ENCODE results near the gene PADI4. TPM values are rescaled to one million over a fixed set of nuclear protein-coding genes. Genes with fewer than 3 reads are reported as not detected.

Gene PADI4
- total RNA-seq, 1 experiment from 2014 or later = not detected

DNA sequence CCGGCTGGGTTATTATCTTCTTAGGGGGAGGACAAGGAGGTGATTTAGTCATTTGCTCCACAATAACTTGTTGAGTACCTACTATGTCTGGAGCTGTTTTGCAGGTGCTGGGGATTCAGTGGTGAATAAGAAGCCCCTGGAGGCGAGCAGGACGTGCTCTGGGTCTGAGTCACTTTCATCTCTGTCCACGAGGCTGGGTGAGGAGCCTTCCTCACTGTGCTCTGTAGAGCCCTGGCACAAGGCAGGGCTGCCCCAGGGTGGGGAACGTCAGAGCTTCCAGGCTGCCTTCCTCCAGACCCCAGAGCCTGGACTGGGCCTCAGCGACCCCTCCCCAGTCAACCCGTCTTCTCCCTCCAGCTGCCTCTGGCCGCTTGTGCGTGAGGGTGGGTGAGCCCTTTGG is 61.5 kb downstream of the PADI4 start:
- H3K9me3 ChIP-seq (ENCODE audit: control insufficient read depth, insufficient read depth, low read depth, low read length) = no peaks in the 10 kb centered on the region
- peaks cover 4% of the 10 kb centered on the region for H3K4me1 ChIP-seq (ENCODE audit: control insufficient read depth, insufficient read depth, low read length)
- no peak for TF ChIP-seq SIN3A (IDR thresholded peaks at IDR 0.05; ENCODE audit: borderline replicate concordance, insufficient read depth, low read depth, low read length)
- TF ChIP-seq, protein P1, sequence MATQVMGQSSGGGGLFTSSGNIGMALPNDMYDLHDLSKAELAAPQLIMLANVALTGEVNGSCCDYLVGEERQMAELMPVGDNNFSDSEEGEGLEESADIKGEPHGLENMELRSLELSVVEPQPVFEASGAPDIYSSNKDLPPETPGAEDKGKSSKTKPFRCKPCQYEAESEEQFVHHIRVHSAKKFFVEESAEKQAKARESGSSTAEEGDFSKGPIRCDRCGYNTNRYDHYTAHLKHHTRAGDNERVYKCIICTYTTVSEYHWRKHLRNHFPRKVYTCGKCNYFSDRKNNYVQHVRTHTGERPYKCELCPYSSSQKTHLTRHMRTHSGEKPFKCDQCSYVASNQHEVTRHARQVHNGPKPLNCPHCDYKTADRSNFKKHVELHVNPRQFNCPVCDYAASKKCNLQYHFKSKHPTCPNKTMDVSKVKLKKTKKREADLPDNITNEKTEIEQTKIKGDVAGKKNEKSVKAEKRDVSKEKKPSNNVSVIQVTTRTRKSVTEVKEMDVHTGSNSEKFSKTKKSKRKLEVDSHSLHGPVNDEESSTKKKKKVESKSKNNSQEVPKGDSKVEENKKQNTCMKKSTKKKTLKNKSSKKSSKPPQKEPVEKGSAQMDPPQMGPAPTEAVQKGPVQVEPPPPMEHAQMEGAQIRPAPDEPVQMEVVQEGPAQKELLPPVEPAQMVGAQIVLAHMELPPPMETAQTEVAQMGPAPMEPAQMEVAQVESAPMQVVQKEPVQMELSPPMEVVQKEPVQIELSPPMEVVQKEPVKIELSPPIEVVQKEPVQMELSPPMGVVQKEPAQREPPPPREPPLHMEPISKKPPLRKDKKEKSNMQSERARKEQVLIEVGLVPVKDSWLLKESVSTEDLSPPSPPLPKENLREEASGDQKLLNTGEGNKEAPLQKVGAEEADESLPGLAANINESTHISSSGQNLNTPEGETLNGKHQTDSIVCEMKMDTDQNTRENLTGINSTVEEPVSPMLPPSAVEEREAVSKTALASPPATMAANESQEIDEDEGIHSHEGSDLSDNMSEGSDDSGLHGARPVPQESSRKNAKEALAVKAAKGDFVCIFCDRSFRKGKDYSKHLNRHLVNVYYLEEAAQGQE (IDR thresholded peaks at IDR 0.05; ENCODE audit: insufficient read depth in 1 of 2, low read depth in 2 of 2, low read length in 1 of 2) = no peak
- TF ChIP-seq, protein P2, sequence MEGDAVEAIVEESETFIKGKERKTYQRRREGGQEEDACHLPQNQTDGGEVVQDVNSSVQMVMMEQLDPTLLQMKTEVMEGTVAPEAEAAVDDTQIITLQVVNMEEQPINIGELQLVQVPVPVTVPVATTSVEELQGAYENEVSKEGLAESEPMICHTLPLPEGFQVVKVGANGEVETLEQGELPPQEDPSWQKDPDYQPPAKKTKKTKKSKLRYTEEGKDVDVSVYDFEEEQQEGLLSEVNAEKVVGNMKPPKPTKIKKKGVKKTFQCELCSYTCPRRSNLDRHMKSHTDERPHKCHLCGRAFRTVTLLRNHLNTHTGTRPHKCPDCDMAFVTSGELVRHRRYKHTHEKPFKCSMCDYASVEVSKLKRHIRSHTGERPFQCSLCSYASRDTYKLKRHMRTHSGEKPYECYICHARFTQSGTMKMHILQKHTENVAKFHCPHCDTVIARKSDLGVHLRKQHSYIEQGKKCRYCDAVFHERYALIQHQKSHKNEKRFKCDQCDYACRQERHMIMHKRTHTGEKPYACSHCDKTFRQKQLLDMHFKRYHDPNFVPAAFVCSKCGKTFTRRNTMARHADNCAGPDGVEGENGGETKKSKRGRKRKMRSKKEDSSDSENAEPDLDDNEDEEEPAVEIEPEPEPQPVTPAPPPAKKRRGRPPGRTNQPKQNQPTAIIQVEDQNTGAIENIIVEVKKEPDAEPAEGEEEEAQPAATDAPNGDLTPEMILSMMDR (IDR thresholded peaks at IDR 0.05) = no peak
- TF ChIP-seq TCF7L2 (IDR thresholded peaks at IDR 0.05; ENCODE audit: low read depth, low read length) = no peak
- no peak for TF ChIP-seq POLR2AphosphoS5 (IDR thresholded peaks at IDR 0.05; ENCODE audit: low read depth, low read length)
- H3K27me3 ChIP-seq (ENCODE audit: control insufficient read depth, insufficient read depth, low read length) = no peaks in the 10 kb centered on the region
- ChIA-PET CTCF (no interaction called here), POLR2A (no interaction called here)
- ATAC-seq (peak; percentile 77), DNase-seq (ENCODE audit: low read depth, low spot score) (no peak)
- H3K36me3 ChIP-seq (ENCODE audit: control insufficient read depth, insufficient read depth, low read length) = no peaks in the 10 kb centered on the region
- intact Hi-C loops (cut with micrococcal nuclease; ENCODE audit: unreplicated experiment) (no loop called here), in situ Hi-C loops (cut with HindIII; ENCODE audit: low pct_unique_long_range_greater_than_20kb, low sequenced_read_pairs) (no loop called here)
- no TSS peak for BruUV-seq (replicated peaks)
- H3K4me3 ChIP-seq (ENCODE audit: low read depth in 2 of 2, low read length in 2 of 2) = no peak overlapping the region
- H3K27ac ChIP-seq (ENCODE audit: low read length) = no peak overlapping the region

DNA sequence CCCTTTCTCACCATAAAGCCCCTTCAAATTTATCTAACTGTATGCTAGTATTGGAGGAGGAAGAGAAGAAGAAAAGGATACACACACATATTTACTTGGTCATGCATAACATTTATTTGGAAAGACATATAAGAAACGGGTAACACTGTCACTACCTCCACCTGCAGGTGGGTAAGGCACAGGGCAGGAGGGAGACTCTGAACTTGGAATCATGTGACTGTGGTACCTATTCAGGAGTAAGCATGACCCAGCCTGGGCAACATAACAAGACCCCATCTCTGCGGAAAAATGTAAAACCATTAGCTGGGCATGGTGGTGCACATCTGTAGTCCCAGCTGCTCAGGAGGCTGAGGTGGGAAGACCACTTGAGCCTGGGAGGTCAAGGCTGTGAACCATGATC is 62.6 kb downstream of the PADI4 start:
- intact Hi-C loops (cut with micrococcal nuclease; ENCODE audit: unreplicated experiment) (no loop called here), in situ Hi-C loops (cut with HindIII; ENCODE audit: low pct_unique_long_range_greater_than_20kb, low sequenced_read_pairs) (no loop called here)
- no peaks in the 10 kb centered on the region for H3K9me3 ChIP-seq (ENCODE audit: control insufficient read depth, insufficient read depth, low read depth, low read length)
- H3K27me3 ChIP-seq (ENCODE audit: control insufficient read depth, insufficient read depth, low read length) = no peaks in the 10 kb centered on the region
- peak; percentile 62; the same call in 1 of the 2 replicates for ATAC-seq
- H3K4me3 ChIP-seq (ENCODE audit: low read depth in 2 of 2, low read length in 2 of 2) = no peak overlapping the region
- no peaks in the 10 kb centered on the region for H3K36me3 ChIP-seq (ENCODE audit: control insufficient read depth, insufficient read depth, low read length)
- H3K27ac ChIP-seq (ENCODE audit: low read length) = no peak overlapping the region
- ChIA-PET POLR2A (no interaction called here), CTCF (interaction anchor here (0.8 kb wide), 1 partner anchor 22 kb away, joined by 3 read pairs; no protein-coding TSS in a partner anchor)
- no peak for DNase-seq (ENCODE audit: low read depth, low spot score)
- H3K4me1 ChIP-seq (ENCODE audit: control insufficient read depth, insufficient read depth, low read length) = peaks cover 4% of the 10 kb centered on the region
- TF ChIP-seq SIN3A (IDR thresholded peaks at IDR 0.05; ENCODE audit: borderline replicate concordance, insufficient read depth, low read depth, low read length) = no peak
- no TSS peak for BruUV-seq (replicated peaks)

DNA sequence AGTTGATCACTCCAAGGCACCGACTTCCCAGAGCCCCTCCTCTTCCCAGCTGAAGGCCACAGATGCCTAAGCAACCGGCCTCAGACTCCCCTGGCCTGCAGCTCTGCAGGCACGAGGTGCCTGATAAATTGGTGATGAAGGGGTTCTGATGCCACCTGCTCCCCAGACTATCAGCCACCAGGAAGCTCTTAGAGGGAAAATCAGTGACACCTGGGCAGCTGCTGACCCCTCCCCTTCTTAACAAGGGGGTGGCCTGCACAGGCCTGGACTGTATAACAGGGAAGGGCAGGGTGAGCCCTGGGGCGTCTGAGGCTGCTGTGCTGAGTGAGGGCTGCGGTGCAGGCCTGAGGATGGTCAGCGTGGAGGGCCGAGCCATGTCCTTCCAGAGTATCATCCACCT is 63.9 kb downstream of the PADI4 start, which contains the start of gene PADI6:
PADI6 (plus strand) TSS at position 301 of the 400 bp plus-strand sequence; CDS start at position 351, 50 bp downstream.
- TF ChIP-seq SIN3A (IDR thresholded peaks at IDR 0.05; ENCODE audit: borderline replicate concordance, insufficient read depth, low read depth, low read length) = no peak
- TF ChIP-seq, protein P2 (IDR thresholded peaks at IDR 0.05) = no peak
- TF ChIP-seq POLR2AphosphoS5 (IDR thresholded peaks at IDR 0.05; ENCODE audit: low read depth, low read length) = no peak
- TF ChIP-seq, protein P1 (IDR thresholded peaks at IDR 0.05; ENCODE audit: insufficient read depth in 1 of 2, low read depth in 2 of 2, low read length in 1 of 2) = no peak
- no peak for TF ChIP-seq TCF7L2 (IDR thresholded peaks at IDR 0.05; ENCODE audit: low read depth, low read length)
- intact Hi-C loops (cut with micrococcal nuclease; ENCODE audit: unreplicated experiment) = no loop called here
- CTCF ChIA-PET = no interaction called here

More for the DNA sequence above, 63.9 kb downstream of the PADI4 start, which contains the start of gene PADI6:
- Histone ChIP-seq H3K36me3 (ENCODE audit: control insufficient read depth, insufficient read depth, low read length) (no peaks in the 10 kb centered on the region), H3K4me1 (ENCODE audit: control insufficient read depth, insufficient read depth, low read length) (peaks cover 4% of the 10 kb centered on the region), H3K9me3 (ENCODE audit: control insufficient read depth, insufficient read depth, low read depth, low read length) (no peaks in the 10 kb centered on the region), H3K27ac (ENCODE audit: low read length) (no peak within 1 kb of the TSS), H3K4me3 (ENCODE audit: low read depth in 2 of 2, low read length in 2 of 2) (no peak within 1 kb of the TSS), H3K27me3 (ENCODE audit: control insufficient read depth, insufficient read depth, low read length) (no peaks in the 10 kb centered on the region)
- BruUV-seq (replicated peaks) = no TSS peak
- DNase-seq (ENCODE audit: low read depth, low spot score) = no peak
- no peak for ATAC-seq
- in situ Hi-C loops (cut with HindIII; ENCODE audit: low pct_unique_long_range_greater_than_20kb, low sequenced_read_pairs) = no loop called here
- POLR2A ChIA-PET = no interaction called here

Data from Panc1 (cell line).